Measurements from ENCODE around the gene RASA3. TPM values are rescaled to one million over a fixed set of nuclear protein-coding genes. Genes with fewer than 3 reads are reported as not detected.

Gene RASA3
- total and polyA plus RNA-seq, 2 donors (not counting 3 experiments of a cell fraction or from before 2014, with no cell fraction given) = 26.5 to 53.8 TPM

DNA sequence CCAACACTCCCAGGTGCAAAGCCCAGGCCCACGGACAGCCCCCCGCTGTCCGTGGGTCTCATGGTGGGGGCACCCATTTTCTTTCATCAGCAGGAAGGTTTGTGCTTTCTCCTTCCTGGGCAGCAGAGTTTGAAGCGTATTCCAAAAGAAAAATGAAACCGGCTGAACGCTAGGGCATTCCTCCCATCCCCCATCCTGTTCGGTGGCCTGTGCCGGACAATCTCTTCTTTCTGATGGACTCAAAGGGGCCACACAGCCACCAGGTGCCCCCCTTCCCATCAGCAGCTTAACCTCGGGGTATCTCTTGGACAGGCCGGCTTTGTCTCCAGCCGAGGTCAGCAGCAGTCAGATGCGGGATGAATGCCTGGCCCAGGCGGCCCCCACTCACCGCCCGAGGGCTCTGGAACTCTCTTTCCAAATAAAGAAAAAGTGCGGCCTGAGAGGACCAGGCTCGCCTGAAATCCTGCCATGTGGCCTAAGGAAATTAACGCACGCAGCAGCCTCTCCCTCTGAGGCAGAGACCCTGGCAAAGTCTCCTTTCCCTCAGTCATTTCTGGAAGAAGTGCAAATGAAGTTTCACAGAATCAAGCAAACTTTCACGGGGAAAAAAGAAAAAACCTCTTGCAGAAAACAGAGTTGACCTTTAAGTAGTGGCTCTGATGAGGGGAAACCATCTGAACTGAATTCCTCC, 67.8 kb downstream of the RASA3 start:
- H3K4me2 ChIP-seq (ENCODE audit: insufficient read depth, low read length) = peak overlapping the region; percentile 55
- no peaks in the 10 kb centered on the region for H3K9me1 ChIP-seq (replicated peaks; ENCODE audit: control insufficient read depth, extremely low read depth, insufficient read depth, low read length)
- H2AFZ ChIP-seq (ENCODE audit: low read depth, low read length) = no peak overlapping the region
- TSS peak; percentile 87 for BruUV-seq (replicated peaks)
- H3K4me1 ChIP-seq (ENCODE audit: control insufficient read depth, extremely low read depth, insufficient read depth, low read length) = peaks cover 51% of the 10 kb centered on the region
- no peaks in the 10 kb centered on the region for H4K20me1 ChIP-seq (replicated peaks; ENCODE audit: control insufficient read depth, extremely low read depth, insufficient read depth, low read length)
- peak overlapping the region; percentile 95 for H3K27ac ChIP-seq (ENCODE audit: insufficient read depth, low read depth, low read length)
- dilution Hi-C loops (cut with MboI; ENCODE audit: extremely low pct_ligation_motif_present, low sequenced_read_pairs) (no loop called here), intact Hi-C loops (cut with micrococcal nuclease) (loop anchor here (1.0 to 2.0 kb wide), 5 partner anchors 30 to 162 kb away; no protein-coding TSS in a partner anchor)
- DNase-seq (ENCODE audit: low read depth, low spot score) (peak; percentile 41), FAIRE-seq (peak; percentile 57)
- ChIA-PET CTCF (interaction anchor here (0.8 to 2.1 kb wide), 7 partner anchors 8 to 158 kb away, joined by 3 to 9 read pairs (median 6); no protein-coding TSS in a partner anchor), POLR2A (interaction anchor here (1.6 kb wide), 1 partner anchor 54 kb away, joined by 11 read pairs; no protein-coding TSS in a partner anchor)
- peaks cover 0 to under 1% of the 10 kb centered on the region in 2 experiments for H3K36me3 ChIP-seq (ENCODE audit: control insufficient read depth in 2 of 2, extremely low read depth in 1 of 2, insufficient read depth in 2 of 2, low read length in 2 of 2)
- H3K4me3 ChIP-seq (replicated peaks in 1 of 3; ENCODE audit: insufficient read depth in 1 of 3, low read depth in 1 of 3, low read length in 3 of 3) = peak overlapping the region in 1 of 3 experiments; percentile 2
- peaks cover 75% of the 10 kb centered on the region for H3K79me2 ChIP-seq (ENCODE audit: control insufficient read depth, insufficient read depth, low read length)
- no peak for TF ChIP-seq EZH2 (IDR thresholded peaks at IDR 0.05; ENCODE audit: borderline replicate concordance, low read depth, low read length, severe bottlenecking)
- TF ChIP-seq, protein P1, sequence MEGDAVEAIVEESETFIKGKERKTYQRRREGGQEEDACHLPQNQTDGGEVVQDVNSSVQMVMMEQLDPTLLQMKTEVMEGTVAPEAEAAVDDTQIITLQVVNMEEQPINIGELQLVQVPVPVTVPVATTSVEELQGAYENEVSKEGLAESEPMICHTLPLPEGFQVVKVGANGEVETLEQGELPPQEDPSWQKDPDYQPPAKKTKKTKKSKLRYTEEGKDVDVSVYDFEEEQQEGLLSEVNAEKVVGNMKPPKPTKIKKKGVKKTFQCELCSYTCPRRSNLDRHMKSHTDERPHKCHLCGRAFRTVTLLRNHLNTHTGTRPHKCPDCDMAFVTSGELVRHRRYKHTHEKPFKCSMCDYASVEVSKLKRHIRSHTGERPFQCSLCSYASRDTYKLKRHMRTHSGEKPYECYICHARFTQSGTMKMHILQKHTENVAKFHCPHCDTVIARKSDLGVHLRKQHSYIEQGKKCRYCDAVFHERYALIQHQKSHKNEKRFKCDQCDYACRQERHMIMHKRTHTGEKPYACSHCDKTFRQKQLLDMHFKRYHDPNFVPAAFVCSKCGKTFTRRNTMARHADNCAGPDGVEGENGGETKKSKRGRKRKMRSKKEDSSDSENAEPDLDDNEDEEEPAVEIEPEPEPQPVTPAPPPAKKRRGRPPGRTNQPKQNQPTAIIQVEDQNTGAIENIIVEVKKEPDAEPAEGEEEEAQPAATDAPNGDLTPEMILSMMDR (IDR thresholded peaks at IDR 0.05; ENCODE audit: extremely low read depth in 1 of 2, insufficient read depth in 1 of 2, low read depth in 1 of 2, low read length in 2 of 2) = no peak
- no peak for TF ChIP-seq POLR2A (IDR thresholded peaks at IDR 0.05; ENCODE audit: low read depth, low read length)
- TF ChIP-seq, protein P2, sequence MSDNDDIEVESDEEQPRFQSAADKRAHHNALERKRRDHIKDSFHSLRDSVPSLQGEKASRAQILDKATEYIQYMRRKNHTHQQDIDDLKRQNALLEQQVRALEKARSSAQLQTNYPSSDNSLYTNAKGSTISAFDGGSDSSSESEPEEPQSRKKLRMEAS (IDR thresholded peaks at IDR 0.05; ENCODE audit: insufficient read depth, insufficient read length) = no peak
- no peak for TF ChIP-seq GATA2 (IDR thresholded peaks at IDR 0.05; ENCODE audit: insufficient read depth, insufficient read length, low read depth, low read length)
- TF ChIP-seq JUN (IDR thresholded peaks at IDR 0.05; ENCODE audit: borderline replicate concordance, insufficient read depth, insufficient read length, low read depth) = no peak
- TF ChIP-seq MYC (IDR thresholded peaks at IDR 0.05; ENCODE audit: low read depth, low read length) = no peak
- TF ChIP-seq FOS (IDR thresholded peaks at IDR 0.05; ENCODE audit: borderline replicate concordance, insufficient read depth, low read length) = no peak
- no peak for TF ChIP-seq POLR2AphosphoS5 (IDR thresholded peaks at IDR 0.05; ENCODE audit: insufficient read depth, low read depth, low read length)
- H3K27me3 ChIP-seq (ENCODE audit: control insufficient read depth in 2 of 2, insufficient read depth in 2 of 2, low read length in 2 of 2) = no peaks in the 10 kb centered on the region
- no peaks in the 10 kb centered on the region for H3K9me3 ChIP-seq (replicated peaks; ENCODE audit: control insufficient read depth, insufficient read depth, low read length)
- peak overlapping the region; percentile 82 for H3K9ac ChIP-seq (replicated peaks; ENCODE audit: extremely low read depth, insufficient read depth, low read length)

Measured in endothelial cell of umbilical vein (primary cell).